K562 (cell line): ENCODE measurements around the gene PTGES3L. TPM values are rescaled to one million over a fixed set of nuclear protein-coding genes. Genes with fewer than 3 reads are reported as not detected.

ENCODE experiments used
- BHLHE40 ChIP-seq: IDR thresholded peaks from 2 replicates; pipeline ENCODE4 v1.6.1; 2011; ENCODE audit warnings: low read length, improper control_type of control experiment
- CHD1 ChIP-seq: fragments of 200-600 bp; sonication (generic); IDR thresholded peaks from one replicate; pipeline ENCODE4 v1.6.1; 2012; ENCODE audit warnings: mild to moderate bottlenecking, moderate library complexity, low read length, inconsistent platforms
- EHMT2 ChIP-seq: fragments of 450-650 bp; IDR thresholded peaks from 2 replicates; pipeline ENCODE4 v1.6.1; 2018; ENCODE audit warnings: antibody characterized with exemption
- ELF2 ChIP-seq: fragments of 250-450 bp; sonication (Bioruptor Pico); IDR thresholded peaks from 2 replicates; pipeline ENCODE4 v1.5.0; 2021; ENCODE audit warnings: mild to moderate bottlenecking
- FOXK2 ChIP-seq, 2 experiments: fragments of 450-650 bp; IDR thresholded peaks in 1 of 2; conservative IDR thresholded peaks in 1 of 2; 2 replicates each; pipeline ENCODE4 v1.6.1; 2016; ENCODE audit warnings: low read depth in 2 of 2, mild to moderate bottlenecking in 1 of 2
- HMGN3 ChIP-seq: IDR thresholded peaks from 2 replicates; pipeline ENCODE4 v1.6.1; 2011; ENCODE audit warnings: borderline replicate concordance, low read depth, mild to moderate bottlenecking, mixed read lengths, low read length; ENCODE audit not compliant: insufficient read length; ENCODE audit errors: extremely low read depth
- KLF1 ChIP-seq: fragments of 450-650 bp; IDR thresholded peaks from 2 replicates; pipeline ENCODE4 v1.6.1; 2016; ENCODE audit warnings: missing genetic modification characterization, missing compliant biosample characterization
- LCOR ChIP-seq: sonication (generic); formaldehyde crosslinking; IDR thresholded peaks from 2 replicates; pipeline ENCODE4 v1.8.0; 2022; ENCODE audit warnings: mild to moderate bottlenecking, missing genetic modification reagents
- MEF2A ChIP-seq: IDR thresholded peaks from 2 replicates; pipeline ENCODE4 v1.6.1; 2011; ENCODE audit warnings: low read depth, mild to moderate bottlenecking, low read length, moderate library complexity; ENCODE audit not compliant: control insufficient read depth
- NRF1 ChIP-seq, 2 experiments: fragments of 450-650 bp; IDR thresholded peaks in 1 of 2; conservative IDR thresholded peaks in 1 of 2; 2 replicates each; pipeline ENCODE4 v1.6.1; 2014; ENCODE audit warnings: mild to moderate bottlenecking in 2 of 2
- OTX1 ChIP-seq: fragments of 450-650 bp; formaldehyde crosslinking; IDR thresholded peaks from 2 replicates; pipeline ENCODE4 v1.4.0; 2022; ENCODE audit warnings: mild to moderate bottlenecking
- POLR2AphosphoS2 ChIP-seq: IDR thresholded peaks from 2 replicates; pipeline ENCODE4 v1.6.1; 2012; ENCODE audit warnings: low read length, improper control_type of control experiment
- POLR2B ChIP-seq: fragments of 450-650 bp; IDR thresholded peaks from 2 replicates; pipeline ENCODE4 v1.6.1; 2018; ENCODE audit warnings: low read depth; ENCODE audit not compliant: partially characterized antibody
- PRMT5 ChIP-seq: sonication (generic); formaldehyde crosslinking; IDR thresholded peaks from 2 replicates; pipeline ENCODE4 v1.5.0; 2020; ENCODE audit warnings: missing genetic modification reagents
- RFX1 ChIP-seq: fragments of 450-650 bp; IDR thresholded peaks from 2 replicates; pipeline ENCODE4 v1.6.1; 2016; ENCODE audit warnings: mild to moderate bottlenecking, moderate library complexity
- RNF2 ChIP-seq: sonication (generic); IDR thresholded peaks from 2 replicates; pipeline ENCODE4 v1.6.1; 2016
- SMAD4 ChIP-seq: fragments of 250-450 bp; sonication (Bioruptor Pico); conservative IDR thresholded peaks from 2 replicates; pipeline ENCODE4 v1.8.0; 2021; ENCODE audit warnings: inconsistent platforms, mild to moderate bottlenecking, moderate library complexity
- THAP12 ChIP-seq: fragments of 250-450 bp; sonication (Bioruptor Pico); IDR thresholded peaks from 2 replicates; pipeline ENCODE4 v1.9.0; 2021; ENCODE audit warnings: mild to moderate bottlenecking, inconsistent platforms
- ZBTB17 ChIP-seq: fragments of 450-650 bp; formaldehyde crosslinking; IDR thresholded peaks from 2 replicates; pipeline ENCODE4 v1.4.0; 2020; ENCODE audit warnings: mild to moderate bottlenecking
- ZBTB9 ChIP-seq: fragments of 450-650 bp; formaldehyde crosslinking; IDR thresholded peaks from 2 replicates; pipeline ENCODE4 v1.4.0; 2020; ENCODE audit warnings: mild to moderate bottlenecking, moderate library complexity
- ZC3H8 ChIP-seq: fragments of 450-650 bp; IDR thresholded peaks from 2 replicates; pipeline ENCODE4 v1.6.1; 2017
- ZFP36 ChIP-seq: fragments of 150-350 bp; IDR thresholded peaks from 2 replicates; pipeline ENCODE4 v1.6.1; 2018; ENCODE audit warnings: low read length, low read depth; ENCODE audit not compliant: partially characterized antibody
- ZNF280A ChIP-seq: fragments of 450-650 bp; IDR thresholded peaks from 2 replicates; pipeline ENCODE4 v1.6.1; 2018; ENCODE audit warnings: mild to moderate bottlenecking, low read depth; ENCODE audit not compliant: partially characterized antibody
- ZNF395 ChIP-seq: fragments of 200-800 bp; sonication (Bioruptor generic); IDR thresholded peaks from 2 replicates; pipeline ENCODE4 v1.6.1; 2017; ENCODE audit warnings: missing genetic modification characterization, missing compliant biosample characterization
- polyA plus RNA-seq, 8 experiments: library from polyadenylated mRNA; depleted of rRNA in 4 of 8; stranded (reverse) in 5 of 8; unstranded in 3 of 8; fragments of >200 nt; fragmentation: Nextera tagmentation in 2 of 8; fragmentation: Illumina TruSeq in 1 of 8; extraction: Ambion mirVana in 2 of 8; extraction: Trizol in 1 of 8; gene quantifications; 2 replicates each; pipeline versions ENCODE4 v1.2.1 to v1.2.3, GENCODE V29; 2011 to 2014; ENCODE audit warnings: inconsistent platforms in 1 of 8, missing spikeins in 1 of 8
- total RNA-seq, 7 experiments: library from RNA; depleted of rRNA in 6 of 7; stranded (reverse); fragments of >200 nt in 6 of 7; fragmentation: Illumina TruSeq in 2 of 7; extraction: Trizol in 2 of 7; gene quantifications; 2 replicates each; pipeline versions ENCODE4 v1.2.1 to v1.2.3, GENCODE V29; 2011 to 2021; ENCODE audit warnings: low replicate concordance in 1 of 7

PTGES3L gene
- total and polyA plus RNA-seq, 9 of the 15 experiments (the other 6 are each of a cell fraction or from before 2014, with no cell fraction given) = 6.0 to 16.0 (median 9.6) TPM

GRCh38 chr17:42980274-42980765 lies 440 bp upstream of the PTGES3L start, which contains the start of gene RUNDC1 (continued):
- TF ChIP-seq ZNF280A = no peak
- 0 out of 2 replicates have a peak, but pooled peaks have one; percentile 64 for TF ChIP-seq THAP12 (CRISPR knock-in tag)
- 0 out of 4 replicates have a peak, but pooled peaks of 1 of the 2 experiments have one; percentile 28 for TF ChIP-seq FOXK2 (conservative IDR thresholded peaks at IDR 0.05 in 1 of 2, IDR thresholded peaks at IDR 0.05 in 1 of 2; ENCODE audit: low read depth in 2 of 2)
- TF ChIP-seq SMAD4 (CRISPR knock-in tag) = peak; percentile 59
- TF ChIP-seq ZBTB9 (CRISPR knock-in tag) = 0 out of 2 replicates have a peak, but pooled peaks have one; percentile 17
- no peak for TF ChIP-seq NRF1 (conservative IDR thresholded peaks at IDR 0.05 in 1 of 2, IDR thresholded peaks at IDR 0.05 in 1 of 2)
- TF ChIP-seq RNF2 = 0 out of 2 replicates have a peak, but pooled peaks have one; percentile 12
- 0 out of 2 replicates have a peak, but pooled peaks have one; percentile 10 for TF ChIP-seq ZBTB17 (CRISPR knock-in tag)
- no peak for TF ChIP-seq MEF2A
- no peak for TF ChIP-seq PRMT5
- no peak for TF ChIP-seq BHLHE40
- no peak for TF ChIP-seq POLR2AphosphoS2
- no peak; the same call in 1 of the 2 replicates for TF ChIP-seq KLF1 (tag)
- peak; percentile 99 for TF ChIP-seq RFX1
- TF ChIP-seq OTX1 (CRISPR knock-in tag) = no peak
- peak; percentile 42 for TF ChIP-seq HMGN3
- TF ChIP-seq EHMT2 = no peak
- TF ChIP-seq POLR2B = no peak
- TF ChIP-seq ZC3H8 = no peak
- no peak for TF ChIP-seq LCOR
- no peak for TF ChIP-seq ZFP36
- TF ChIP-seq CHD1 = peak; percentile 54
- TF ChIP-seq ELF2 = peak; percentile 95
- TF ChIP-seq ZNF395 (CRISPR knock-in tag) = 0 out of 2 replicates have a peak, but pooled peaks have one; percentile 1
